Progenitor cell of endocrine pancreas (in vitro differentiated cells): ENCODE results near the gene DUS1L. TPM values are rescaled to one million over a fixed set of nuclear protein-coding genes. Genes with fewer than 3 reads are reported as not detected.

Source experiments
- DNase-seq: peaks from one replicate; pipeline ENCODE4 v3.0.0; 2021; ENCODE audit warnings: low spot score; ENCODE audit not compliant: unreplicated experiment
- H3K27ac Mint-ChIP-seq: 2 replicates; pipeline ENCODE4 v1.8.0; 2021; ENCODE audit warnings: mild to moderate bottlenecking, moderate library complexity, mixed read lengths
- H3K27me3 Mint-ChIP-seq: 2 replicates; pipeline ENCODE4 v1.8.0; 2021; ENCODE audit warnings: mixed read lengths
- H3K36me3 Mint-ChIP-seq: 2 replicates; pipeline ENCODE4 v1.8.0; 2022; ENCODE audit warnings: mixed read lengths; ENCODE audit not compliant: insufficient read depth
- H3K4me1 Mint-ChIP-seq: 2 replicates; pipeline ENCODE4 v1.8.0; 2021; ENCODE audit warnings: low read depth, mixed read lengths
- H3K4me3 Mint-ChIP-seq: 2 replicates; pipeline ENCODE4 v1.8.0; 2021; ENCODE audit warnings: low read depth, mild to moderate bottlenecking, moderate library complexity, mixed read lengths
- H3K9me3 Mint-ChIP-seq: 2 replicates; pipeline ENCODE4 v1.8.0; 2021; ENCODE audit warnings: low read depth, mixed read lengths
- total RNA-seq: library from RNA; stranded (reverse); gene quantifications from 2 replicates; pipeline ENCODE4 v1.2.1, GENCODE V29; 2021
- TF ChIP-seq, protein P1 (sequence below): fragments of 200-600 bp; sonication (generic); IDR thresholded peaks from one replicate; pipeline ENCODE4 v1.5.0; 2021; ENCODE audit warnings: antibody characterized with exemption, mild to moderate bottlenecking; ENCODE audit not compliant: unreplicated experiment

Gene DUS1L
- total RNA-seq, 1 donor from 2014 or later = 93.8 TPM

DNA sequence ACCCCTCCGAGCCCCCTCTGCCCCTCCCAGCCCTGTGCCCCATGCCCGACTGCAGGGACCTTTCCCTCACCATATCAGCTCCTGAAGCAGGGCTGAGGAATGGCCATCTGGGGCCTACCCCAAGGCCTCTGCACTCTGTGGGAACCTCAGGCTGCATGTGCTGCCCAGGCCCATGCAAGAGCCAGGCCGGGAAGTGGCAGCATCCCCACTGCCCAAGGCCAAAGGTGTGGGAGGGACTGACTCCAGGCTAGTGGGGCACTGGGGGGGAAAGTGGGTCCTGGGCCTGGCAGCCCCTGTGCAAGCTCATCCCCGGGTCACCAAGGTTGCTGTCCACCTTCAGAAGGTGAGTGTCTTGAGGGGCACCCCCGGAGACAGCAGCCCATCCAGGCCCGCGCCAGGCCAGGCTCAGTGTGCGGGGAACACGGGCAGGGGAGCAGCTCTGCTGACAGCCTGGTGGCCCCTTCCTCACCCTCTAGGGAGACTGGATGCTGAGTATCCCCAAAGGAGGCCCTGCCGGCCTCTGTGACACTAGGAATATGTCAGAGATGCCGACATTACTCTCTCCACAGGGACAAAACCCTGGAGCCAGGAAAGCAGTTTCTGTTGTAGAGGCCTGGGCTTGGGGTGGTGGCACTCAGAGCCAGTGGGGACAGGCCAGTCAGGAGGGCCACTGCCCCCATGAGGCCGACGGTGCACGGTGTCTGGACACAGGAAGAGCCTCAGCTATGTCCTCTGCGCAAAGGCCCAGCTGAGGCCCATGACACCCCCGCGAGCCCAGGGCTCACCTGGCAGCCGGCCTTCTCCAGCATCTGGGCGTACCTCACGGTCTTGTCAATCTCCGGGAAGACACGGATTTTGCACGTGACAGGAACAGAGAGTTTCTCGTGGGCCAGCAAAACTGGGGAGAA, 3.3 kb downstream of the DUS1L start:
- DNase-seq = no peak
- Mint-ChIP-seq H3K36me3 (peaks cover 2% of the 10 kb centered on the region), H3K4me1 (peaks cover 1% of the 10 kb centered on the region), H3K27ac (no peak overlapping the region), H3K27me3 (no peaks in the 10 kb centered on the region), H3K4me3 (no peak overlapping the region), H3K9me3 (no peaks in the 10 kb centered on the region)
- TF ChIP-seq, protein P1, sequence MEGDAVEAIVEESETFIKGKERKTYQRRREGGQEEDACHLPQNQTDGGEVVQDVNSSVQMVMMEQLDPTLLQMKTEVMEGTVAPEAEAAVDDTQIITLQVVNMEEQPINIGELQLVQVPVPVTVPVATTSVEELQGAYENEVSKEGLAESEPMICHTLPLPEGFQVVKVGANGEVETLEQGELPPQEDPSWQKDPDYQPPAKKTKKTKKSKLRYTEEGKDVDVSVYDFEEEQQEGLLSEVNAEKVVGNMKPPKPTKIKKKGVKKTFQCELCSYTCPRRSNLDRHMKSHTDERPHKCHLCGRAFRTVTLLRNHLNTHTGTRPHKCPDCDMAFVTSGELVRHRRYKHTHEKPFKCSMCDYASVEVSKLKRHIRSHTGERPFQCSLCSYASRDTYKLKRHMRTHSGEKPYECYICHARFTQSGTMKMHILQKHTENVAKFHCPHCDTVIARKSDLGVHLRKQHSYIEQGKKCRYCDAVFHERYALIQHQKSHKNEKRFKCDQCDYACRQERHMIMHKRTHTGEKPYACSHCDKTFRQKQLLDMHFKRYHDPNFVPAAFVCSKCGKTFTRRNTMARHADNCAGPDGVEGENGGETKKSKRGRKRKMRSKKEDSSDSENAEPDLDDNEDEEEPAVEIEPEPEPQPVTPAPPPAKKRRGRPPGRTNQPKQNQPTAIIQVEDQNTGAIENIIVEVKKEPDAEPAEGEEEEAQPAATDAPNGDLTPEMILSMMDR = no peak

DNA sequence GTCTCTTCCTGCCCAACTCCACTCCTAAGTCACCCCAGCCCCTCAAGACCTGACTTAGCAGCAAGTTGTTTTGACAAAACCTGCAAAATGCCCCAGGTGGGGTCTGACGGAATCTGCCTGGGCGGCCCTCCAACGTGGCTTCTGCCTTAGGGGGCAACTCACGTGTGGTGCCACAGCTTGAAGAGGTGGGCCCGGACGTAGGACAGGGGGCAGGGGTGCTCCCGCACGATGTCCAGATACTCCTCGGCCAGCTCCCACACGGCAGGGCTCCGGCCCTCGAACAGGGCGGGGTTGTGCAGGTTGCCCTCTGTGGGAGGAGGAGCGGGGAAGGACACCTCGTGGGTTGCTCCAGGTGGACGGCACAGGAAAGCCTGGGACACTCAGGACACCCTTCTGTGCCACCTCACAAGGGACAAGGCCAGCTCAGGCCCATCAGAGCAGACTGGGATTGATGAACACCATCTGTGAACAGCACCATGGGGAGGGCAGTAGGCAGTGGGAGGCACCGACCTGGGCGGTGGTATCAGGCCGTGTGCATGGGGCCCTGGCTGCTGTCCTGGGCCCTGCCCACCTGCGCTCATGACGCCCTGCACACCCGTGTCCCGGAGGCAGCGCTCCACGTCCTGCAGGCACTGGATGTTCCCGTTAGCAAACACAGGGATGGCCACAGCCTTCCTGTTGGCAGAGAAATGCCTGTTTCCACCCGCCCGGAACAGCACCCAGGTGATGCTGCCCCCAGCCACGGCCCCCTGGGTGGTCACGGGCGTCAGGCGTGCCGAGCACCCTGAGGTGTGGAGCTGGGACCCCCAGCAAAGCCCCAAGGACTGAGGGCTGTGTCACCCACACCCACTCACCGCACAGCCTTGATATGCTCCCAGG, 4.3 kb downstream of the DUS1L start:
- Mint-ChIP-seq H3K9me3 (no peaks in the 10 kb centered on the region), H3K4me3 (no peak overlapping the region), H3K36me3 (peaks cover 2% of the 10 kb centered on the region), H3K27ac (no peak overlapping the region), H3K4me1 (peaks cover 1% of the 10 kb centered on the region), H3K27me3 (no peaks in the 10 kb centered on the region)
- TF ChIP-seq, protein P1 = no peak
- no peak for DNase-seq

DNA sequence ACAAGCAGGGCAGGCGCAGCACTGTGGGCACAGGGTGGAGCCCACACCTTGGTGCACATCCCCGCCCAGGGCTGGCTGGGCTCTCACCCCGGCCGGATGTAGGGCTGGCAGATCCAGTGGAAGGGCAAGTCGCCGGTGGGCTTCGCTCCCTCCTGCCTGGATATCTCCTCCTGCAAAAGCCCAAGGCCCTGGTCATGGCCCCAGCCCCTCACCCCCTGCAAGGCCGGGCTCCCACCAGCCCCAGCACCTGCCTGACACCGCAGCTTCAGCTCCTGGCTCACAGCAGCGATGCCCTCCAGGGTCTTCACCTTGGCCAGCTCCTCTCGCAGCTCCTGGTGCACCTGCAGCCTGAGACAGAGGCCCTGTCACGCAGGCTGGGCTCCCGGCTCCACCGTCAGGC, 5.0 kb downstream of the DUS1L start:
- no peaks in the 10 kb centered on the region for H3K4me1 Mint-ChIP-seq
- H3K27ac Mint-ChIP-seq = no peak overlapping the region
- H3K4me3 Mint-ChIP-seq = no peak overlapping the region
- DNase-seq = no peak
- TF ChIP-seq, protein P1 = no peak
- no peaks in the 10 kb centered on the region for H3K9me3 Mint-ChIP-seq
- H3K36me3 Mint-ChIP-seq = peaks cover 2% of the 10 kb centered on the region
- H3K27me3 Mint-ChIP-seq = no peaks in the 10 kb centered on the region

DNA sequence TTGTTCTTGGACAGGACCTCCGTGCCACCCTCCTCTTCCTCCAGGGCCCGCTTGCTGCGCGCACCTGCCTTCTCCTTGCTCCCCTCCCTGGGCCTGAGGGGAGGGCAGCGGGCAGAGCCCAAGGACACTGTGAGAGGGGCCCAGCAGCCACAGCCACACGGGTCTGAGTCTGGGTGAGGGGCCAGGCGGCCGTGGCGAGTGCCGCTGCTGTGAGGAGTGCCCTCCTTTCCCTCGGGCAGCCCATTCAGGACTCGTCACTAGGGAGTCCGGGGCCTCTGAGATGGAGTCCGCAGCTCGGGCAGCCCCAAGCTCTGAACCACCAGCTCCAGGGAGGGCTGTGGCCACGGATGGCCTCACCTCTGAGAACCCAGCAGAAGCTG, 5.6 kb downstream of the DUS1L start:
- TF ChIP-seq, protein P1 = no peak
- H3K9me3 Mint-ChIP-seq = no peaks in the 10 kb centered on the region
- no peaks in the 10 kb centered on the region for H3K27me3 Mint-ChIP-seq
- H3K27ac Mint-ChIP-seq = no peak overlapping the region
- no peaks in the 10 kb centered on the region for H3K4me1 Mint-ChIP-seq
- no peak overlapping the region for H3K4me3 Mint-ChIP-seq
- H3K36me3 Mint-ChIP-seq = peaks cover 2% of the 10 kb centered on the region
- no peak for DNase-seq

DNA sequence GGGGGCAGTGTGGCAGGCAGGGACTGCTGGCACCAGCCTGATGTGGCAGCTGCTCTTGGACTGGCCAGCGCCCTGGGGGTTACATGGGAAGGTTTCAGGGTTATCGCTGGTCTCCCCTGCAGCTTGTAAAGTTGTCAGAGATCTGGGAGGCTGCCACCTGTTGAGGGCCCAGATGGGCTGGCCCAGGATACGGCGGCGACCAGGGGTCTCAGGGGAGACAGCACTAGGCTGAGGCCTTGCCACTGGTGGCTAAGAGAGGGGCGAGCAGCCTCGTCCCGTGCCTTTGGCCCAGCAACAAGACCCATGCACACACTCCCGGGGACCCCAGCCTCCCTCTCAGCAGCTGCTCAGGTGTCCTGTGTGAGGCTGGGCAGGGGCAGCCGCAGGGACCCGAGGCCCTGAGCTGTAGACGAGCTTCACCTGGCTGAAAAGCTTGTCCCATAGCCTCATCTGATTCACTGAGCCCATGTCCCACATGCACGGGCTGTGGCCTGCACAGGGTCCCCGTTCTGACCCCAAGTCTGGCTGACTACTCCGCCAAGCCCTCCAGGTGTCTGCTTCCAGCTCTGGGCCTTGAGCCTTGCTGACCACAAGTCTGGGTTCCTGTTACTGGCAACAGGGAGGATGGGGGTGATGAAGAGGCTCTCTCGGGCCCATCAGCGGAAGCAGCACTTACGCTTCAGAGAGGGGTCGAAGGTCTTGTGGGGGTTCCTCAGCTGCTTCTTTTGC, 6.2 kb downstream of the DUS1L start:
- H3K27ac Mint-ChIP-seq = no peak overlapping the region
- no peak overlapping the region for H3K4me3 Mint-ChIP-seq
- no peaks in the 10 kb centered on the region for H3K27me3 Mint-ChIP-seq
- H3K4me1 Mint-ChIP-seq = no peaks in the 10 kb centered on the region
- H3K36me3 Mint-ChIP-seq = peaks cover 2% of the 10 kb centered on the region
- DNase-seq = no peak
- no peaks in the 10 kb centered on the region for H3K9me3 Mint-ChIP-seq
- TF ChIP-seq, protein P1 = no peak
